COR-L47 (cell line): ENCODE results near the gene MRFAP1L1.
A peak's percentile ranks its signal among the peaks of the same experiment; 100 is the strongest.
"Not testable (repeated sequence)": the region's sequence is repeated elsewhere in the genome, so short reads cannot be mapped to it uniquely, and the experiment has no call there.

Source experiments
- DNase-seq: peaks from one replicate; lab custom pipeline; 2025; lab: John Stamatoyannopoulos, UW

MRFAP1L1 gene

GRCh38 chr4:6709230-6710114 lies at the start of gene MRFAP1L1:
TSS of gene MRFAP1L1 (minus strand) at chr4:6709865. CDS start at chr4:6709629, 236 bp downstream.
- DNase-seq, result peak; percentile 99

GRCh38 chr4:6758728-6759127 lies 49.1 kb upstream of the MRFAP1L1 start:
- DNase-seq, result no peak

GRCh38 chr4:6756345-6756744 lies 46.7 kb upstream of the MRFAP1L1 start:
- not testable (repeated sequence) for DNase-seq

DNA sequence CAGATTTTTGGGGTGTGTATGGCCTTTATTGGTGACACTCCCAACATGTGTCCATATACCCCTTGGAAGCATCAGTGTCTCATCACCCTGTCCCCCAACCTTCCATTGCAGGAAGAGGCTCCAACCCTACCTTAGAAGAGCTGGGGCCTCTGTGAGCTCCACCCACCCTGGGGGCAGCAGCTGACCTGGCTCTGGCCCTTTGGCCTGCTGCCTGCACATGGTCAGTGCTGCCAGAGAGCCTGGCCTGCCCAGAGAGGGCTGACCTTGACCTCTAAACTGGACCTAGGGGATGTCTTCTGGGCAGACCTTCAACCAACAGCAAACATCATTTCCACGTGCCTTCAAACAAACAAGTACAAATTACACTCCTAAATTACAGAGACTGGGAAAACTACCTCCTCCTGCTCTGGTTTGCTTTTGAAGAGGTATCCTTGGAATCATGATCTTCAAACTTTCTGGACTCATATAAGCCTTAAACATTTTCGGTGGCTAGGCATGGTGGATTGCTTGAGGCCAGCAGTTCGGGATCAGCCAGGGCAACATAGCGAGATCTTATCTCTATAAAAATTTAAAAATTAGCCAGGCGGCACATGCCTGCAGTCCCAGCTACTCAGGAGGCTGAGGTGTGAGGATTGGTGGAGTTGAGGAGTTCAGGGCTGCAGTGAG lies 45.6 kb upstream of the MRFAP1L1 start:
- DNase-seq, result no peak

GRCh38 chr4:6754481-6755087 lies 44.9 kb upstream of the MRFAP1L1 start:
- no peak for DNase-seq

DNA sequence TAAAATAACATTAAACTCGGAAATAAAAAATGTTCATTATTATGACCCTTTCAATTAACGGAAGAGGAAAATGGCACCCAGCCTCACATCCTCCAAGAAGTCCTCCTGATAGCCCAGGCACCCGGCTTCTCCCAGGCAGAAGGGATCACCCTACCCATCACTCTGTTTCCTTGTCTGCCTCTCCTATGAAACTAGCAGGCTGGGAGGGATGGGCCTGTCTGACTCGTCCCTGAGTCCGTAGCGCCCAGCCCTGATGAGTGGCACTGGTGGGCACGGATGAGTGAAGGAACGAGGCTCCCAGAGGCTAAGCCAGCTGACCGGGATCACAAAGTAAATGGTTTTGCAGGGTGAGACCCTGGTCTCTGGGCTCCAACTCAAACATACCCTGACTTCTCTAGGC lies 44.2 kb upstream of the MRFAP1L1 start:
- no peak for DNase-seq

DNA sequence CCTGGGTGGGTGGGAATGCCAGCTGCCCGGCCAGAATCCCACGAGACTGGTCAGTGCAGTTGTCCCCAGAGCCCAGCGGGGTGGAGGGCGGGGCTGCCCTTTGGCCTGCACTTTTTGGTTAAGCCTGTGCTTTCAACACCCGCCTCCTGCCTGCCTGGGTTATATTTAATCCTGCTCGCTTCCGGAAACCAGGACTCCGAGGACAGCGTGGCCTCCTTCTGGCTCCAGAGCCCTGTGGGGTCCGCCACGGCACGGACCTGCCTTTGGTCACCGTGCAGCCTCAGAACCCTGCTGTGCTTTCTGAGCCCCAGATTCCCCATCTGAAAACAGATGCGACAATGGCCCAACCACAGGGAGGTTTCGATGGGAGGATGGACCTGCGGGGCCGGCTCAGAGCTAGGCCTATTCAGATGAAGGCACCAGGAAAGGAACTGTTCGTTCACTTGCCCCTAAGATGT lies 43.5 kb upstream of the MRFAP1L1 start:
- DNase-seq, result no peak

- DNase-seq, result no peak
Observed at GRCh38 chr4:6752486-6752829, 42.8 kb upstream of the MRFAP1L1 start.

DNA sequence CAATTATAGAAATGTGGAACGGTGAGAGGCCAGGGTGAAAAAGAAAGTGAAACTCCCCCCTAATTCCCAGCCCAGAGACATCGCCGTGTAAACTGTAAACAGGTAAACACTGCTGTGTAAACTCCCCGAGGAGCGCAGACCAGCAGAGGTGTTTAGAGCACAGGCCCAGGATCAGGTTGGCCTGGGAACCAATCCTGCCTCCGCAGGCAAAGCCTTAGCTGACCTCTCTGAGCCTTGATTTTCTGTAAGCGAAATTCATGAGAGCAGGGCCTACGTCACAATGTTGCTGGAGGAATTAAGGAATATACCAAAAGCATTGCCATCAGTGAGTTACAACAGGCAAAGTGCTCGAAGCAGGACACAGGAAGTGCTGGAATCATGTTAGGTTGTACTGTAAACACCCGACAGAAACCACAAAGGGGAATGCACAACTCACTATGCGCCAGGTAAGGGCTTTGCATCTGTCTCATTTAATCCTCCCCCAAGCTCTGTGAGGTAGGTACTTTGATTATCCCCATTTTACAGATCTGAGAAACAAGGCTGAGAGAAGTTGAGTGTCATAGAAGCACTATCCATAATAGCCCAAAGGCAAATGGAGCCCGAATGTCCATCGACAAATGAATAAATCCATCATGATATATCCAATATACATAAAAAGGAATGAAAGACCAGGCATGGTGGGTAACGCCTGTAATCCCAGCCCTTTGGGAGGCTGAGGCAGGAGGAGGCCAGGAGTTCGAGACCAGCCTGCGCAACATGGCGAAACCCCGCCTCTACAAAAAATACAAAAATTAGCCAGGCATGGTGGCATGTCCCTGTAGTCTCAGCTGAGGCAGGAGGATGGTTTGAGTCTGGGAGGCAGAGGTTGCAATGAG lies 42.2 kb upstream of the MRFAP1L1 start:
- DNase-seq, result peak; percentile 16

DNA sequence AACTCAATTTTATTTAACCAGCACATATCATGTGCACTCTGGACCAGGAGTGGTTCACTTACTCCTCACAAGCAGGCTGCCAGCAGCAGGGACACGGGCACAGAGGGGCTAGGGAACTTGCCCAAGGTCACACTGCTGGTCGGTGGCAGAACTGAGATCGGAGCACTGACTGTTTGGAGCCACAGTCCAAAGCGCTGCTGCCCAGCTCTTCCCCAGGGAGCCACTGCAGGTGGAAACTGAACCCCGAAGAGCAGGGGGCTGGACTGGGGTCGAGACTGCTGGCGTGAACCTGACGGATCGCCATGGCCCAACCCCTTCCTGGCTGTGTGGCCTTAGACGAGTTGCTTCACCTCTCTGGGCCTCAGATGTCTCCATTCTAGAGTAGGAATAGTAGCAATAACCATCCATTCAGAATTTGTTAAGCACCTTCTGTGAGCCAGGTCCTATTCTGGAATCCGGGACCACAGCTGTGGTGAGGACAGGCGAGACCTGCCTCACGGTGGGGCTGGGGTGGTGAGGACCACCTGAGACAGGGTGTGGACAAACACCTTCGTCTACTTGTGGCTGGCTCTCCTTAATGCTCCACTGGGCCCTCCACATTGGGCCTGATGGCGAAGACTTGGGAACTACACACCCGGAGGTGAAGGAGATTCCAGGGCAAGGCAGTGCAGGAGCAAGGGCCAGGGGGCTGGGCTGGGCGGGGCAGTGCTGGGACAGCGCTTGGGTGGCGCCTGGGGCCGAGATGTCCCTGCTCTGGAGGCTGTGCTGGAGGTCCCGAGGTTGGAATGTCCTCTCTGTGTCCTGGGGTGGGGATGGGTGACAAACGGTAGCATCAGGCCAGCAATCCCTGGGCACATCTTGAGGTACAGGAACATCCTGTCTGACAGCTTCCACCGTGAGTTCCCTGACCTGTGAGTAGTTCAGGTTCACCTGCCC lies 40.9 kb upstream of the MRFAP1L1 start:
- DNase-seq, result no peak

DNA sequence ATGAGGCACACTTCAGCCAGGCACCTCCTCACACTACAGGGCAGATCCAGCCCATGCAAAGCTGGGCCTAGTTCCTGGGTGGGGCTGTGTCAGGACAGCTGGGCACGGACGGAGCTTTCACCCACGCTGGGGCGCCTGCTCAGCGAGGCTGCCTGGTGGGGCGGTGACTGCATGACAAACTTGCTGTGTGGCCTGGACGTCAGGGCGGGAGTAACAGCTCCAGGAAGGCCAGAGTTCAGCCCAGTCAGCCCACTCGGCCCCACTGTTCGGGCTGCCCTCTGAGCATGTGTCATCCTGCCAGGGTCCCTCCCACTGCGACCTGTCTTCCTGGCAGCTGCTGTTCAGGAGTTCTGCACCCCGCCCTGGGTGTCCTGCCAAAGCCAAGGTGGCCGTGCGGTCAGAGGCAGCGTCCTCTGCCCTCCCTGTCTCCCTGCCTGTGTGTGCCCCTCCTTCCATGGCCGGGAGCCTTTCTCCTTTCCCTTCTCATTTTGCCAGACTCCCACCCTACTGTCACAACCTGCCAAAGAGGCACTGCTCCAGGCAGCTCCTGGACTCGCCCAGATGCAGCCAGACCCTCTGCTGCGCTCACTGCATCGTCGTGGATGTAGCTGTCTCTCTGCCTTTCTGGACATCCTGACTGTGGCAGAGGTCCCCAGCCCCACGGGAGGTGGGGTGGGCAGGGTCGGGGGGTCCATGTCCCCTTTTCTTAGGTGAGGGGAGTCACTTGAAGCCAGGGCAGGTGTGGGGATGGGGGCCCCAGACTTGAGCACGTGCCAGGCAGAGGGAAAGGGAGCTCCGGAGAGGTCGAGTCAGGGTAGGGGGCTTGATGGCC lies 39.9 kb upstream of the MRFAP1L1 start:
- no peak for DNase-seq

DNA sequence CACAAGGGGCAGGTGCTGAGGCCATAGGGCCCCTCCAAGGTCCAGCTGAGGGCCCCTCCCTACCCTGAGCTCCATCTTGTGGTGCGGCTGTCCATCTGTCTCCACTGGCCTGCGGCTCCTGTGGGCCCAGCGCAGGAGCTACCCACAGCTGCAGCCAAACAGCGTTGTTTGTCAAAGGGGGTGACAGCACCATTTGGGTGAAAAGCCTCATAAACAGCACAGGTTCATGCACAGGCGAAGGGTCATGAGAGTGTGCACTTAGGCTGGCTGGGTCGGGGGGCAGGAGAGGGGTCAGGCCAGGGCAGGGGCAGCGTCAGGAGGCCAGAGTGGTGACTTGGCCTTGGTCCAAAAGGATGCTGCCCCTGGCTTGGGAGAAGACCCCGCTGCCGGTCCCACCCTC lies 38.6 kb upstream of the MRFAP1L1 start:
- no peak for DNase-seq

DNA sequence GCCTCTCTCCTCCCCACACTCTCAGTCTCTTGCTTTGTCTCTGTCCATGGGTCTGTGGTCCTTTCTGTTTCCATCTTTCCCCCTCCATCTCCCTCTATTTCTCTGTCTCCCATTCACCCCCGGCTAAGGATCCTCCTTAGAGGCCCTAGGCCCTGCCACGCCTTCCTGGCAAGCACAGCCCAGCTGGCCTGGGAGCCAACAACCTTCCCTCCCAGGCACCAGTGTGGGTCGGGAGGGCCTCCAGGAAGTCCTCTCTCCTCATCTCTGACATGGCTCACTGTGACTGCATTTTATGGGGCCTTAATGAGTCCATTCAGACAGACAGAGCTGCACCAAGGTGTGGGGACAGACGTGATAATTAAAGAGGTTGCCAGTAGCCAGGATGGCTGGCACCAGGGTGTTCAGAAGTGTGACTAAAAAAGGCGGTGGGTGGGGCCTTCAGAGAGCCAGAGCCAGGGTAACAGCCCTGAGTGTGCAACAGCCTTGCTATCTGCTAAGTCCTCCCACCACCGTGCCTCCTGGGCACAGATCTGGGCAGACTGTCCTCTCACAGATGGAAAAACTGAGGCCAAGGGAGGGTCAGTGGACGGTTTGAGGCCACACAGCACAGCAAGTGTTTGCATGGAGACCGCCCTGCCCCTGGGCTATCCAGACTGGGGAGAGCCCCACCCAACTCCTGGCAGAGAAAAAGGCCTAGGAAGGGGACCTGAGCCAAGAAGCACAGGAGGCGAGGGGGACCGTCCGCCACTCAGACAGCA lies 37.8 kb upstream of the MRFAP1L1 start:
- peak; percentile 82 for DNase-seq

DNA sequence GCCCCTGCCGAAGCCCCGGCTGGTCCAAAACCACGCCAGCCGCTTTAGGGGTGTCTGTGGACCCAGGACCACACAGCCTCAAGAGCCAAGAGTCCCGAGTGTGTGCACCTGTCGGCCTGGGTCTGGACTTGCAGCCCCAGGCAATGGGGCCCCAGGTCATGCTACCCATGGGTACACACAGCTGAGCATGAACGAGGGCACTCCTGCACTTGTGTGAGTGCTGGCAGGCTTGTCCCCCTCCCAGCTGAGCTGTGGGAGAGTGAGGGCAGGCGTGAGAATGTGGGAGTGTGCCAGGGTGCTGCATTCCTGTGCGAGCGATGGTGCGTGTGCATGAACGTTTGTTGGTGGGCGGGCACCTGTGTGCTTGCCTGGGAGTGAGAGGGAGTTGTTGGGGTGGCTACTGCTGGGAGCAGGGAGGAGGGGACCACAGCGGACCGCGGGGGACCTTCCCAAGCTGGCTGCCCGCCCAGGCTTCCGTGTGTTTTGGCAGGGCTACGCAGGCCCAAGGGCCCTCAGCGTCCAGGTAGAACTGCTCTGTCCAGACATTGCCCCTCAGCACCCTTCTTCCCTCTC lies 37.1 kb upstream of the MRFAP1L1 start:
- DNase-seq, result peak; percentile 91

DNA sequence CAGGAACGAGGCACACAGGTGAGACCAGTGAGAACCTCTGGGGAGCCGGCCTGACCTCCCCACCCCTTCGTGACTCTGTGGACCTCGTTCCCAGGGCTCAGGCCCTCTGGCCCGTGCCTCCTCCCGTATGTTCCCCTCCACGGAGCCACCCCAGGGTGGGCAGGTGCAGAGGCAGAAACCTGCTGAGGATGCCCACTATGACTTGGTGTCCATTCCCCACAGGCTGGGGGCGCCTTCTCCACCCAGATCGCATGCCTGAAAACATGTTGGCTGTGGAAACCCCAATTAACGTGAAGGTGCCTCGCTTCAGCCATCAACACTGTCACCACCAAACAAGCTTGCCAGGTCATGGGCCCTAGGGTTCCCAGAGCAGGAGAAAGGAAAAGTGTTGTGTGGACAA lies 33.3 kb upstream of the MRFAP1L1 start:
- no peak for DNase-seq

GRCh38 chr4:6742507-6742906 lies 32.8 kb upstream of the MRFAP1L1 start:
- no peak for DNase-seq

DNA sequence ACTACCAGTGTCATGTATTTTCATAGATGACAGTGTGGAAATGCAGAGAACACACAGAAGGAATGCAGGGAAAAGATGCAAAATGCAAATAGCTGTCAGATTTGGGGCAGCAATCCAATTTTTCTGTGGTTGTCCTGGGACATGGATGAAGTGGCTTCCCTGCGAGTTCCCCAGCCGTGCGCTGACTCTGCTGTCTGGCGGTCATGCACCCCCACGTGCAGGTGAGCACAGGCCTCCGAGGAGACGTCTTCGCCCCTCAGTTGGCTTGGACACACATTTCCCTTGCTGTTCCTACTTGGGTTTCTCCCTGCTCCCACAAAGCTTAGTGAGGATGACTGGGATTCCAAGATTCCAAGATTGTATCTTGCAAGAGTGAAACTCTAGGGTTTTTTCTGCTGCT lies 30.7 kb upstream of the MRFAP1L1 start:
- no peak for DNase-seq

DNA sequence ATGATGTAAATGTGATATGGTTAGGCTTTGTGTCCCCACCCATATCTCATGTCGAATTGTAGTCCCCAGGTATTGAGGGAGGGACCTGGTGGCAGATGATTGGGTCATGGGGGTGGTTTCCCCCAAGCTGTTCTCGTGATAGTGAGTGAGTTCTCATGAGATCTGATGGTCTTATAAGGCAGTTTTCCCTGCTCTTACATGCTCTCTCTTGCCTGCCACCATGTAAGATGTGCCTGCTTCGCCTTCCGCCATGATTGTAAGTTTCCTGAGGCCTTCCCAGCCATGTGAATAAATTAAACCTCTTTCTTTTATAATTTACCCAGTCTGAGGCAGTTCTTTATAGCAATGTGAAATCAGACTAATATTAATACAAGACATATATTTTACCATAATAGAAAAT lies 30.3 kb upstream of the MRFAP1L1 start:
- DNase-seq, result no peak
